UCSD-AML1 (cell line): ENCODE data around the gene CCSER1.

Source experiments
- DNase-seq: peaks from one replicate; lab custom pipeline; 2025; ENCODE audit not compliant: unreplicated experiment; lab: John Stamatoyannopoulos, UW

Gene CCSER1

GRCh38 chr4:90127706-90128345, 632 bp downstream of the CCSER1 start:
- peak; percentile 22 for DNase-seq

- DNase-seq: no peak
Measured at GRCh38 chr4:90128961-90129495, 1.8 kb downstream of the CCSER1 start.

GRCh38 chr4:90130076-90130475, 2.9 kb downstream of the CCSER1 start:
- DNase-seq: no peak

GRCh38 chr4:90137555-90137954, 10.4 kb downstream of the CCSER1 start:
- no peak for DNase-seq

- DNase-seq: no peak
Measured at GRCh38 chr4:90142081-90142480, 14.9 kb downstream of the CCSER1 start.

- no peak for DNase-seq
Measured at GRCh38 chr4:90145319-90145718, 18.1 kb downstream of the CCSER1 start.

GRCh38 chr4:90146306-90146705, 19.1 kb downstream of the CCSER1 start:
- no peak for DNase-seq

- DNase-seq: no peak
Measured at GRCh38 chr4:90148574-90149148, 21.5 kb downstream of the CCSER1 start.

- no peak for DNase-seq
Measured at GRCh38 chr4:90152024-90152423, 24.8 kb downstream of the CCSER1 start.

- no peak for DNase-seq
Measured at GRCh38 chr4:90159193-90159592, 32.0 kb downstream of the CCSER1 start.

- DNase-seq: no peak
Measured at GRCh38 chr4:90160044-90160443, 32.9 kb downstream of the CCSER1 start.

- DNase-seq: no peak
Measured at GRCh38 chr4:90162566-90162965, 35.4 kb downstream of the CCSER1 start.

- DNase-seq: no peak
Measured at GRCh38 chr4:90163872-90164271, 36.7 kb downstream of the CCSER1 start.

- DNase-seq: no peak
Measured at GRCh38 chr4:90165883-90166282, 38.7 kb downstream of the CCSER1 start.

GRCh38 chr4:90171491-90171890, 44.3 kb downstream of the CCSER1 start:
- no peak for DNase-seq

GRCh38 chr4:90174621-90175023, 47.4 kb downstream of the CCSER1 start:
- no peak for DNase-seq

- DNase-seq: no peak
Measured at GRCh38 chr4:90181644-90182043, 54.5 kb downstream of the CCSER1 start.

GRCh38 chr4:90183254-90183653, 56.1 kb downstream of the CCSER1 start:
- no peak for DNase-seq

- no peak for DNase-seq
Measured at GRCh38 chr4:90184560-90184959, 57.4 kb downstream of the CCSER1 start.

- no peak for DNase-seq
Measured at GRCh38 chr4:90185416-90185815, 58.2 kb downstream of the CCSER1 start.

GRCh38 chr4:90186229-90186628, 59.0 kb downstream of the CCSER1 start:
- DNase-seq: no peak

- DNase-seq: no peak
Measured at GRCh38 chr4:90187148-90187884, 60.1 kb downstream of the CCSER1 start.
